GM12891 (cell line): Measurements from ENCODE around the gene CYP8B1.
A peak's percentile ranks its signal among the peaks of the same experiment; 100 is the strongest.

Source experiments
- POLR2A ChIP-seq: IDR thresholded peaks from 2 replicates; pipeline ENCODE4 v1.6.1; 2011; ENCODE audit warnings: low read depth, low read length, control low read depth
- POLR2AphosphoS5 ChIP-seq: IDR thresholded peaks from 2 replicates; pipeline ENCODE4 v1.6.1; 2011; ENCODE audit warnings: low read depth, low read length, control low read depth
- SPI1 ChIP-seq: IDR thresholded peaks from 2 replicates; pipeline ENCODE4 v1.6.1; 2011; ENCODE audit warnings: low read depth, low read length, control low read depth
- TAF1 ChIP-seq: IDR thresholded peaks from 2 replicates; pipeline ENCODE4 v1.6.1; 2011; ENCODE audit warnings: low read depth, low read length, control low read depth

DNA sequence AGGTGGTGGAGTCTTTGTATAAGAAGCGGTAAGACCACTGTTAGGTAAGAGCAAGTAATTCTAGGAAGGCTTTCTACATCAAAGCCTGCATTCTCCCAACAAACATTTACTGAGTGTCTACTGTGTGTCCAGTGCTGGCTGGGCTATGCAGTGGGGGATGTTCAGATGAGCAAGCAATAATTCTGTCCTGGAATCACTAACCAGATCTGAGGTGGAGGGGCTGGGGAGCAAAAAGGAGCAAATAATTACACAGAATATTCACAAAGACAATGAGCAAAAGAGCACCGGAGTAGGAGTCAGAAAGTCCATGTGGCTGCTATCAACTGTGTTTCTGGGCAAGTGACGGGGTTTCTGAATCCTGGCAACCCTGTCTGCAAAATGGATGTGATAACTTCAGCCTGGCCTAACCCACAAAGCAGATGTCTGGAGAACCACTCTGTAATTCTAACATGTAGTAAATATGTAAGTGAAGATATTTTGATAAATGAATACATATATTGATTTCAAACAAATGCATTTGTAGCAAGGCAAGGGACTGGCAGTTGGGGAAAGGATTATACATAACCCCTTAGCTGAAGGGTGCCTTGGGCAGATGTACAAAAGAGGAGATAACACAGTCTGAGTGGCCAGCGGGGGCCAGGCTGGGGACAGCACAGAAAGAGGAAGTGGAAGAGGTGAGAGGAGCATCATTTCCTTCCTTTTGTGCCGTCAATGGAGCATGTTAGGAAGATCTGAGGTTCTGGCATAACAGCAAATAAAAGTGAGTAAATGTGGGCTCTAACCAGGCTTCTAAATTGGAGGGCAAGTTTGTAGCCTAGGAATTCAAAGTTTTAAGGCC, 28.8 kb downstream of the CYP8B1 start:
- TF ChIP-seq POLR2A (no peak), TAF1 (no peak), SPI1 (peak; percentile 98), POLR2AphosphoS5 (no peak)
